Esophagus muscularis mucosa (tissue), 4 donors: Measurements from ENCODE around the gene ADAMTS17. TPM values are rescaled to one million over a fixed set of nuclear protein-coding genes. Genes with fewer than 3 reads are reported as not detected.

Experiments
- DNase-seq: peaks from one replicate; pipeline ENCODE4 v3.0.0-alpha.2; 2017; ENCODE audit errors: extremely low spot score
- H3K27ac ChIP-seq, 4 donors: fragments of 200-600 bp; sonication (generic); replicated peaks in 1 of 4; 1 replicate in 3 of 4; 2 replicates in 1 of 4; pipeline ENCODE4 v1.5.1; 2016 to 2019; ENCODE audit warnings: mild to moderate bottlenecking in 1 of 4
- H3K27me3 ChIP-seq, 4 donors: fragments of 200-600 bp; sonication (generic); one replicate each; pipeline versions ENCODE4 v1.5.1 to v1.6.0; 2016 to 2019
- H3K36me3 ChIP-seq, 4 donors: fragments of 200-600 bp; sonication (generic); one replicate each; pipeline ENCODE4 v1.5.1; 2016 to 2019
- H3K4me1 ChIP-seq, 4 donors: fragments of 200-600 bp; sonication (generic); one replicate each; pipeline ENCODE4 v1.5.1; 2016 to 2019
- H3K4me3 ChIP-seq, 4 donors: fragments of 200-600 bp; sonication (generic); 1 replicate in 2 of 4; 2 replicates in 2 of 4; pipeline ENCODE4 v1.5.1; 2016 to 2019; ENCODE audit warnings: mild to moderate bottlenecking in 4 of 4, moderate library complexity in 1 of 4
- H3K9me3 ChIP-seq, 4 donors: fragments of 200-600 bp; sonication (generic); 1 replicate in 3 of 4; 2 replicates in 1 of 4; pipeline ENCODE4 v1.5.1; 2016 to 2019
- CTCF ChIP-seq, 3 experiments: fragments of 200-600 bp in 2 of 3; fragments of 450-650 bp in 1 of 3; sonication (generic) in 2 of 3; IDR thresholded peaks; one replicate each; pipeline ENCODE4 v1.5.1; 2017 to 2019; ENCODE audit warnings: antibody characterized with exemption in 3 of 3, mild to moderate bottlenecking in 2 of 3, moderate library complexity in 1 of 3
- EP300 ChIP-seq: sonication (generic); formaldehyde crosslinking; IDR thresholded peaks from one replicate; pipeline ENCODE4 v1.6.1; 2017; ENCODE audit warnings: antibody characterized with exemption
- POLR2A ChIP-seq: fragments of 450-650 bp; IDR thresholded peaks from one replicate; pipeline ENCODE4 v1.6.1; 2017; ENCODE audit warnings: antibody characterized with exemption, moderate library complexity, mild to moderate bottlenecking, low read depth
- POLR2AphosphoS5 ChIP-seq, 2 donors: sonication (generic); formaldehyde crosslinking; IDR thresholded peaks; one replicate each; pipeline ENCODE4 v1.6.1; 2017; ENCODE audit warnings: antibody characterized with exemption in 2 of 2
- WGBS: methylation state at CpG from one replicate; pipeline ENCODE4 v1.1.5; 2018; 5-methylcytosine and 5-hydroxymethylcytosine counted together
- intact Hi-C: fragments of 100-400 bp; cut with DNase I; formaldehyde crosslinking; loops from one replicate; pipeline ENCODE4 v1.15.1; 2023
- total RNA-seq, 4 donors: library from RNA; depleted of rRNA; stranded (reverse); fragments of >200 nt; gene quantifications; one replicate each; pipeline versions ENCODE4 v1.1.0 to v1.2.1, GENCODE V29; 2016

The ADAMTS17 gene
- total RNA-seq, 4 donors from 2014 or later = 5.3 to 12.0 (median 6.6) TPM

GRCh38 chr15:100249096-100249815, 92.5 kb downstream of the ADAMTS17 start:
- intact Hi-C loops = no loop called here
- 95% methylated on average over 5 of the region's 9 CpGs for WGBS
- H3K4me1 ChIP-seq = no peaks in the 10 kb centered on the region
- no peaks in the 10 kb centered on the region for H3K27me3 ChIP-seq
- H3K36me3 ChIP-seq = peaks cover 0 to 3% (median 0%) of the 10 kb centered on the region in 4 donors
- no peak overlapping the region for H3K4me3 ChIP-seq
- no peak overlapping the region for H3K27ac ChIP-seq
- no peak for DNase-seq
- no peaks in the 10 kb centered on the region for H3K9me3 ChIP-seq
- TF ChIP-seq POLR2A (no peak), POLR2AphosphoS5 (IDR thresholded peaks at IDR 0.05) (no peak), CTCF (IDR thresholded peaks at IDR 0.05) (no peak), EP300 (no peak)

GRCh38 chr15:100248236-100248635, 93.5 kb downstream of the ADAMTS17 start:
- no peak for DNase-seq
- intact Hi-C loops = no loop called here

GRCh38 chr15:100247228-100248225, 94.2 kb downstream of the ADAMTS17 start:
- 89% methylated on average over 20 of the region's 21 CpGs for WGBS

More at GRCh38 chr15:100248236-100248635, 93.5 kb downstream of the ADAMTS17 start:
- Histone ChIP-seq H3K4me3 (no peak overlapping the region), H3K9me3 (no peaks in the 10 kb centered on the region), H3K4me1 (no peaks in the 10 kb centered on the region), H3K27ac (no peak overlapping the region), H3K27me3 (no peaks in the 10 kb centered on the region), H3K36me3 (peaks cover 0 to 3% (median 0%) of the 10 kb centered on the region in 4 donors)
- WGBS = 96% methylated on average over 5 of the region's 5 CpGs
- TF ChIP-seq POLR2A = no peak
- no peak for TF ChIP-seq EP300
- no peak for TF ChIP-seq POLR2AphosphoS5 (IDR thresholded peaks at IDR 0.05)
- TF ChIP-seq CTCF (IDR thresholded peaks at IDR 0.05) = no peak

GRCh38 chr15:100245855-100246254, 95.9 kb downstream of the ADAMTS17 start:
- Histone ChIP-seq H3K9me3 (no peaks in the 10 kb centered on the region), H3K27me3 (no peaks in the 10 kb centered on the region), H3K36me3 (peaks cover 0 to 3% (median 0%) of the 10 kb centered on the region in 4 donors), H3K4me3 (no peak overlapping the region), H3K27ac (no peak overlapping the region), H3K4me1 (no peaks in the 10 kb centered on the region)
- WGBS = 83% methylated on average over 11 of the region's 11 CpGs
- DNase-seq = no peak
- intact Hi-C loops = no loop called here
- TF ChIP-seq EP300 (no peak), POLR2AphosphoS5 (IDR thresholded peaks at IDR 0.05) (no peak), CTCF (IDR thresholded peaks at IDR 0.05) (no peak), POLR2A (no peak)

More at GRCh38 chr15:100247228-100248225, 94.2 kb downstream of the ADAMTS17 start:
- Histone ChIP-seq H3K36me3 (peaks cover 0 to 3% (median 0%) of the 10 kb centered on the region in 4 donors), H3K27me3 (no peaks in the 10 kb centered on the region), H3K9me3 (no peaks in the 10 kb centered on the region), H3K4me1 (no peaks in the 10 kb centered on the region), H3K27ac (no peak overlapping the region), H3K4me3 (no peak overlapping the region)
- no peak for DNase-seq
- intact Hi-C loops = no loop called here
- TF ChIP-seq POLR2A (no peak), POLR2AphosphoS5 (IDR thresholded peaks at IDR 0.05) (no peak), EP300 (no peak), CTCF (IDR thresholded peaks at IDR 0.05) (no peak)
